GM21786 (cell line): ENCODE data around the gene POTEM.
"Not testable (repeated sequence)": the region's sequence is repeated elsewhere in the genome, so short reads cannot be mapped to it uniquely, and the experiment has no call there.

Source experiments
- ATAC-seq: cut with Tn5 transposase; IDR thresholded peaks from one replicate; pipeline ENCODE4 v1.9.1; 2021; ENCODE audit not compliant: unreplicated experiment

Gene POTEM

DNA sequence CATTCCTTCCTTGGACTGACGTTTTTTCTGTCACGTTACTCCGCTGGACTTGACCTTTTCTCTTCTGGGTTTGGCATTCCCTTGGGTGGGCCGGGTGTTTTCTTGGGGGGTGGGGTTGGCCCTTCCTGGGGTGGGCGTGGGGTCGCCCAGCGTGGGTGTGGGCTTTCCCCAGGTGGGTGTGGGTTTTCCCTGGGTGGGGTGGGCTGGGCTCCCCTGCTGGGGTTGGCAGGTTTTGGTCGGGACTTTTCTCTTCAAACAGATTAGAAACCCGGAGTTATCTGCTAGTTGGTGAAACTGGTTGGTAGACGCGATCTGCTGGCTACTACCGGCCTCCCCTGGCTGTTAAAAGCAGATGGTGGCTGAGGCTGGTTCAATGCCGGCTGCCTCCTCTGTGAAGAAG, at the start of gene POTEM:
POTEM (plus strand) TSS at position 301 of the 400 bp plus-strand sequence; CDS start at position 353, 52 bp downstream.
- ATAC-seq = not testable (repeated sequence)

DNA sequence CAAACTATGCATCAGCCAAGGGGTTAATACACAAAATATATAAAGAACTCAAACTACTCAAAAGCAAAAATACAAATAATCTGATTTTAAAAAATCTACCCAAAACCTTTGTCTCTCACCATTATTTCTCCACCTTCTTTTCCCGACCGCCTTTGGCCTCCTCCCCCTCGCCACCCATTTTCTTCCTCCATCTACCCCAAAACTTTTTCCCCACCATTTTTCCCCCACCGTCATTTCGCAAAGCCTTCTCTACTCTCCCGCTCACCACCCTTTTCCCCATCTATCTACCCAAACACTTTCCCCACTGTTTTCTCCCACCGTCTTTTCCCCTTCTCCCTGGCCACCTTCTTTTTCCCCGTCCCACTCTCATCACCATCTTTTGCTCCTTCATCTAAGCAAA, 48.9 kb upstream of the POTEM start:
- ATAC-seq = not testable (repeated sequence)

DNA sequence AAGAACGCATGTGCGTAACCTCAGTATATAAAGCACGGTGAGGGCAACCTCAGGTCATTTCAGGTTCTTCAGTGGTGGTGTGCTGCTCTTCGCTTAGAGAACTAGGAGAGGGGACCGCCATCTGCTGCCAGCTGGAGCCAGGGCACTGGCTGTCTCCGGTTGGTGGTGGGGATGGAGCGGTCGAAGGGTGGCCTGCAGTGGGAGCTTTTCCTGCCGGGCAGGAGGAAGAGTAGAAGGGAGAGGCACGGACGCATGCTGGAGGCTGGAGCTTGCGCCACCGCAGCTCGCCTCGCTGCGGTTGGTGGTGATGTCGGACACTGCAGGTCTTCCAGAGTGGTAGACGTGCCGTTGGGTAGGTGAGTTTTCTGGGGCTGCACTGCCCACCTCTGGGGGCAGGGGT, 47.2 kb upstream of the POTEM start:
- not testable (repeated sequence) for ATAC-seq

DNA sequence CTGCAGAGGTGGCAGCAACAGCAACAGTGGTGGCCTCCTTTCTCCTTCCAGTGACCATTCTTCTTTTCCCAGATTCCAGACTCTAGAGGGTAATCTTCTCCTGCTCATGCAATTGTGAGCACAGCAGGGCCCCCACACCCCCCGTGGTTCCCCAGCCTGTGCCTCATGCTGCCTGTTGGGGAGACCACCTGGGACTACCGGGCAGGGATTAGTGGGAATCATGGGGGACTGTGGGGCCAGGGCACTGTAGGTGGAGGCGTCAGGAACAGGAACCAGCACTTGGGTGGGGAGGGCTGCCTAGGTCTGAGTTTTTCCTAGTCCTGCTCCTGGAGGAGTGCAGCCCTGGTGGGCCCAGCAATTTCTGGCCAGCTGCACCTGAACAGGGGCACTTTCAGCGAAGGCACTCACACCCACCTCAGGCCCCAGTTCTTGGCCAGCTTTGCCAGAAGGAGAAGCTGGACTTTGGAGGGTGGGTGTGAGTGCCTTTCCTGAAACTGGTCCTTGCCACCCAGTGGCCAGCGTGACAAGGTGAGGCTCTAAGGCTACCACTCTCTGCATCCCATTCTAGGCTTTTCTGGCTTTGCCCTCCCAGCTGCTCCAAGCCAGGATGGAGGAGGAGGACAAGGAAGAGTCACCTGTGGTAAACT, 46.1 kb upstream of the POTEM start:
- not testable (repeated sequence) for ATAC-seq

DNA sequence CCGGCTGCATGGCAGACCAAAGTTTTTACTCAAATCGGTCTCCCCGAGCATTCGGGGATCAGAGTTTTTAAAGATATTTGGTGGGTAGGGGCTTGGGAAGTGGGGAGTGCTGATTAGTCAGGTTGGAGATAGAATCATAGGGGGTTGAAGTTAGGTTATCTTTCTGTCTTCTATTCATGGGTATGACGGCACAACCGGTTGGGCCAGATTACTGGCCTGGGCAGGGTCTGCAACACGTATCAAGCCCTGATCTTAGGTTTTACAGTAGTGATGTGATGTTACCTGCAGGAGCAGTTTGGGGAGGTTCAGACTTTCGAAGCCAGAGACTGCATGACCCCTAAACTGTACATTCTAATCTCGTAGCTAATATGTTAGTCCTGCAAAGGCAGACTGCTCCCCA, 30.4 kb upstream of the POTEM start:
- not testable (repeated sequence) for ATAC-seq

DNA sequence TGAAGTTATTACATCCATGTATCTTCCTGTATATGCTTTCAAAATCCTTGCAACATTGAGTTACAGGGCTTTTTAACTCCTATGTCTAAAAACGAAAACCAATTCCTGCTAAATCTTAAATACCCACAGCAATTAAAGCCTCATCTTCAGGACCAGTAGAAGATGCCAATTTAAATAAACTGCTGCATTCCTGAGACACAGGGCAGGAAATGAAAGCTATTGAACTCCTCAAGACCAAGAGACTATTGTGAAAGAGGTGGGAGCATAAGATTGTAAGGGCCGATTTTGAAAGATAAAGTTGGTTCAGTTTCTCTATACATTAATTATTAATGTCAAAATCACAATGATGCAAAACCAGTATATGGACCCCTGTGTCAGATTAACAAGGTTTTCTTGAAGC, 28.5 kb upstream of the POTEM start:
- not testable (repeated sequence) for ATAC-seq

DNA sequence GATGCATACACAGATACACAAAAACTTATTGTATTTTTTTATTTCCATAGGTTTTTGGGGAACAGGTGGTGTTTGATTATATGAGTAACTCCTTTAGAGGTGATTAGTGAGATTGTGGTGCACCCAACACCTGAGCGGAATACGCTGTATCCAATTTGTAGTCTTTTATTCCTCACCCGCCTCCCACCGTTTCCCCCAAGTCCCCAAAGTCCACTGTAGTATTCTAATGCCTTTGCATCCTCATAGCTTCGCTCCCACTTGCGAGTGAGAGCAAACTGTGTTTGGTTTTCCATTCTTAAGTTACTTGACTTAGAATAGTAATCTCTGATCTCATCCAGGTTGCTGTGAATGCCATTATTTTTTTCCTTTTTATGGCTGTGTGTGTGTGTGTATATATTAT, 17.3 kb upstream of the POTEM start:
- ATAC-seq = not testable (repeated sequence)

DNA sequence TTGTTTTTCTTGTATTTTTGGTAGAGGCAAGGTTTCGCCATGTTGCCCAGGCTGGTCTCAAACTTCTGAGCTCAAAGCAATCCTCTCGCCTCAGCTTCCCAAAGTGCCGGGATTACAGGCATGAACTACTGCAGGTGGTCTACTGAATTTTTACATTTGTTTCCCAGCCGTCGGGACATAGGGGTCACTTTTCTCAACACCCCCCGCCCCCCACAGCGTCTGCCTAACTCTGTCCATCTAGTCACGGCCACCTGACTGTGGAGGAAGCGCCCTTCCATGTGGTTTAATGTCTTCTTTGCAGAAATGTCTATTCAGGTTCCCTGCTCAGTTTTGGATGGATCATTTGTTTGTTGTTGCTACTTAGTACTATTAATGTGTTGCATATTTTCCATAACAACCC, 14.1 kb upstream of the POTEM start:
- ATAC-seq = not testable (repeated sequence)

DNA sequence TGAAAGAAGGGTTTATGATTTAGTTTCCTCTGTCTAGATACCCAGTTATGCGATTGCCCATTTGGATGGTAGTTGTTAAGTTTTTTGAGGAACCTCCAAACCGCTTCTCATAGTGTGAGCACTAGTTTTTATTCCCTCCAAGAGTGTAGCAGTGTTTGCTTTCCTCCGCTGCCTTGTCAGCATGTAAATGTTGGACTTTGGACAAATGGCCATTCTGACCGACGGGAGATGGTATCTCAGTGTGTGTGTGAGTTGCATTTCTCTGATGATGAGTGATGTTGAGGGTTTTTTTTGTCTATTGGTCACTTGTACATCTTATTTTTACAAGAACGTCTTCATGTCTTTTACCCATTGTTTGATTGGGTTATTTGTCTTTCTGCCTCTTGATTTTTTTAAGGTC, 11.4 kb upstream of the POTEM start:
- ATAC-seq = not testable (repeated sequence)

DNA sequence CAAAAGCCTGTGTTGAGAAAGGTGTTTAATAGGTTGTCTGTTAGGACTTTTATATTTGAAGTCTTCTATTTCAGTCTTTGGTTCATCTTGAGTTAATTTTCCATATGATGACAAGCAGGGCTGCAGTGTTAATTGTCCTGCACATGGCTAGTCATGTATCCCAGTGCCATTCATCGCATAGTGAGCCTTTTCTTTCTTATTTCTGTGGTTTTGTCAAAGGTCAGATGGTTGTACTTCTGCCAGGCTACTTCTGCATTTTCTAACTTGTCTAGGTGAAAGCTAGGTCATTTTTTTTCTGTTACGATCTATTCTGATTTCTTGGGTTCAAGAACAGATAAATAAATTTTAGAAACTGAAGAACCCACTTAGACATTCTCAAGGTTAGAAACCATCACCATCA, 5.7 kb upstream of the POTEM start:
- ATAC-seq = not testable (repeated sequence)

DNA sequence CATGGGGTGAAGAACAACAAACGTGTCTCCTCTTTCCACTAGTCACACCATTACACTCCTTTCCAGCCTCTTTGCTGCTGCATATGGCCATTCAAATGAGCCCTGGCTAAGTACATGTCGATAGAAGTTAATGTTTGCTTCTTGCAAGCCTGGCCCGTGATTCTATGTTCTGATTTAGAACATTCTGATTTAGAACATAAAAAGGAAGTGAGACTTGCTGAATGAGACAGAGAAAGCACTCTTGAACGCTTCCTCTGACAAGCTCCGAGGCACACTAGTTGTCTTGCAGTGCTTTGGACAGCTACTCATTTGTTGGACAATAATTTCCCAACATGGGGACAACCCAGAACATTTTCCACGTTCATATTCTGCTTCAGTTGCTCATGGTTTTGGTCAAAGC, 5.1 kb upstream of the POTEM start:
- not testable (repeated sequence) for ATAC-seq

DNA sequence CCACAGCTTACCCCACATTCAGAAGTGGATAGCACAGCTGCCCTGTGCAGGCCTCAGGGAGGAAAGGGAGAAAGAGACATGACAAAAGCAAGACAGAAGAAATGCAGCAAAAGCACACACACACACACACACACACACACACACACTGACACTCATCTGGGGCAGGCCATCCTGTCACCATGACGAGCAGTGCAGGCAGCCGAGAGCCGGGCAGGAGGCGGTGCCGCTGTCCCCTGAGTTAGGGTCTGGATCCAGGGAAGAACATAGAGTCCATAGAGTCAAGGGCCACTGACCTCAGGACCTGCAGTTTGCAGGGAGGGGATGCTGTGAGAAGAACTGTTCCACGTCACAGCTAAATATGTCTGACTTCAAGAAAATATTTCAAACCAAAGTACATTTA, 4.0 kb upstream of the POTEM start:
- not testable (repeated sequence) for ATAC-seq

DNA sequence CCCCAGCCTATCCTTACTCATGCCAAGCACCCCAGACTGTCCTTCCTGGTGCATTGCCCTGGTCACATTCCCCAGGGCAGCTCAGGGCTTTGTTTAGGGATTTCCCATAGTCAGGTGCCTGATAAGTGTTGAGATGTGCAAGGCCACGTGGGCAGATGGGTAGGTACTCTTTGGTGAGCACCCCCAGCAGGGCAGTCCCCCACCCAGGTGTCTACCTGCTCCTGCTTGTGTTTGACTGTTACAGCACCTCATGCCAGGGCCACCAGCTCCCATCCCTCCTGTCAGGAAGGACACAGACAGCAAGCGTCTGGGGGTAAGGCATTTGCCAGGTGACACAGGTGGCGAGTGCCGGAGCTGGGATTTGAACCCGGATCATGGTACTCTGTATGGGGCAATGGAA, 2.4 kb upstream of the POTEM start:
- not testable (repeated sequence) for ATAC-seq

DNA sequence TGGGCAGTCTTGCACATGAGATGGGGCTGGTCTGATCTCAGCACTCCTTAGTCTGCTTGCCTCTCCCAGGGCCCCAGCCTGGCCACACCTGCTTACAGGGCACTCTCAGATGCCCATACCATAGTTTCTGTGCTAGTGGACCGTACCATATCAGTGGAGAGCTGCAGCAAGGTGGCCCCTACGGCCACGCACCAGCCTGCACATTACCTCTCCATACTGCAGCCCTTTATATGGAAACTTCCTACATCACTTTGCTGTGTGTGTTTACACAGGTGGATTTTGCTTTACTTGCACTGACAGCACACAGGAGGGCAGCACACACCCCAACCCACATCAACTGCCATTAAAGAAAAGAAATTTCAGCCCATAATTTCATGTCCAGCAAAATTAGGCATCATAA, 35.3 kb downstream of the POTEM start:
- not testable (repeated sequence) for ATAC-seq

DNA sequence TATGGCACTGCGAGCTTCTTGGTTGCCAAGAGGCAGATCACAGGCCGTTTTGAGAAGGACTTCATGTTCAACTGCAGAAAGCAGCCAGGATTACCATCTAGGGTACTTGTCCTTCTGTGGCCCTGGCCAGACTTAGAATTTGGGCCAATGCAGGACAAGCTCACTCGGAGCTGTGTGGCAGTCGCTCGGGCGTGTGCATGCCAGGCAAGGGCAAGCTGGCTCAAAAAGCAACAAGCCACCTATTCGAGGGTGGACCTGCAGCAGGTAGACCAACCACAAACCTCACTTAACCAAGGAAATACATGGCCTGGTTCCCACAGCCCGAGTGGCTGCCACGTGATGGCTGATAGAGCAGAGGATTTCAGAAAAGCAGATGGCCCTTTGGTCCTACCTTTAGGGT, 39.3 kb downstream of the POTEM start:
- ATAC-seq = not testable (repeated sequence)

DNA sequence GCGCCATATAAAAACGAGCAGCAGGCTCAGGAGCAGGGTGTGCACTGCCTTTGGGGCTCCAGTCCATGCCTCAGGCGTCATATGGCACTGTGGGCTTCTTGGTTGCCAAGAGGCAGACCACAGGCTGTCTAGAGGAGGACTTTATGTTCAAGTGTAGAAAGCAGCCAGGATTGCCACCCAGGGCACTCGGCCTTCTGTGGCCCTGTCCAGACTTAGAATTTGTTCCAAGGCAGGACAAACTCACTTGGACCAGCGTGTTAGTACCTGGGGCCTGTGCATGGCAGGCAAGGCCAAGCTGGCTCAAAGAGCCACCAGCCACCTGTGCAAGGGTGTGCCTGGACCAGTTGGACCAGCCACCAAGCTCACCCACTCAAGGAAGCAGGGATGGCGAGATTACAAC, 40.4 kb downstream of the POTEM start:
- ATAC-seq = not testable (repeated sequence)

DNA sequence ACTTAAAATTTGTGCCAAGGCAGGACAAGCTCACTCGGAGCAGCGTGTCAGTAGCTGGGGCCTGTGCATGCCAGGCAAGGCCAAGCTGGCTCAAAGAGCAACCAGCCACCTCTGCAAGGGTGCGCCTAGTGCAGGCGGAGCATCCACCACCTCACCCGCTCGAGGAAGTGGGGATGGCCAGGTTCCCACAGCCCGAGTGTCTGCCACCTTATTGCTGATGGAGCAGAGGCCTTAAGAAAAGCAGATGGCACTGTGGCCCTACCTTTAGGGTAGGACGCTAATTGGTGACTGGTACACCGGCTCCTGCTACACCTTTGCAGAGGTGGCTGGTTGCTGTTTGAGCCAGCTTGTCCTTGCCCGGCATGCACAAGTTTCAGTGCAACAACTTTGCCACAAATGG, 43.8 kb downstream of the POTEM start:
- not testable (repeated sequence) for ATAC-seq

DNA sequence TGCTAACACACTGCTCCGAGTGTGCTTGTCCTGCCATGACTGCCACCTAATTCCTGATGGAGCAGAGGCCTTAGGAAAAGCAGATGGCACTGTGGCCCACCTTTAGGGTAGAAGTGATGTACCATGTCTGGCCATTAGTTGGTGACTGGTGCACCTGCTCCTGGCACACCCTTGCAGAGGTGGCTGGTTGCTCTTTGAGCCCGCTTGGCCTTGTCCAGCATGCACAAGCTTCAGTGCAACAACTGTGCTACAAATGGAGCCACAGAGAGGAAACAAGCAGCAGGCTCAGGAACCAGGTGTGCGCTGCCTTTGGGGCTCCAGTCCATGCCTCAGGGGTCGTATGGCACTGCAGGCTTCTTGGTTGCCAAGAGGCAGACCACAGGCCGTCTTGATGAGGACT, 44.5 kb downstream of the POTEM start:
- ATAC-seq = not testable (repeated sequence)

DNA sequence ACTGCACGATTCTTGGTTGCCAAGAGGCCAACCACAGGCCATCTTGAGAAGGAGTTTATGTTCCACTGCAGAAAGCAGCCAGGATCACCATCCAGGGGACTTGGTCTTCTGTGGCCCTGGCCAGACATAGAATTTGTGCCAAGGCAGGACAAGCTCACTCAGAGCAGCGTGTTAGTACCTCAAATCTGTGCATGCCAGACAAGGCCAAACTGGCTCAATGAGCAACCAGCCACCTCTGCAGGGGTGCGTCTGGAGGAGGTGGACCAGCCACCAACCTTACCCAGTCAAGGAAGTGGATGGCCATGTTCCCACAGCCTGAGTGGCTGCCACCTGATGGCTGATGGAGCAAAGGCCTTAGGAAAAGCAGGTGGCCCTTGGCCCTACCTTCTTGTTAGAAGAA, 48.0 kb downstream of the POTEM start:
- not testable (repeated sequence) for ATAC-seq

DNA sequence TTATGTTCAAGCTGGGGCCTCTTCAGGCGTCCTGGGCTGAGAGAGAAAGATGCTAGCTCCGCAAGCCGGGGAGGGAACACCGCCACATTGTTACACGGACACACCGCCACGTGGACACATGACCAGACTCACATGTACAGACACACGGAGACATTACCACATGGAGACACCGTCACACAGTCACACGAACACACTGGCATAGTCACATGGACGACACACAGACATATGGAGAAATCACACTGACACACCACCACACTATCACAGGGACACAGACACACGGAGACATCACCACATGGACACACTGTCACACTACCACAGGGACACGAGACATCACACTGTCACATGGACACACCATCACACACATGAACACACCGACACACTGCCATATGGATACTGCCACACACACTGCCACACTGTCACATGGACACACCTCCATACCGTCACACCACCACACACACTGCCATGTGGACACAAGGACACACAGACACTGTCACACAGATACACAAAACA, 57.9 kb downstream of the POTEM start:
- ATAC-seq = not testable (repeated sequence)

DNA sequence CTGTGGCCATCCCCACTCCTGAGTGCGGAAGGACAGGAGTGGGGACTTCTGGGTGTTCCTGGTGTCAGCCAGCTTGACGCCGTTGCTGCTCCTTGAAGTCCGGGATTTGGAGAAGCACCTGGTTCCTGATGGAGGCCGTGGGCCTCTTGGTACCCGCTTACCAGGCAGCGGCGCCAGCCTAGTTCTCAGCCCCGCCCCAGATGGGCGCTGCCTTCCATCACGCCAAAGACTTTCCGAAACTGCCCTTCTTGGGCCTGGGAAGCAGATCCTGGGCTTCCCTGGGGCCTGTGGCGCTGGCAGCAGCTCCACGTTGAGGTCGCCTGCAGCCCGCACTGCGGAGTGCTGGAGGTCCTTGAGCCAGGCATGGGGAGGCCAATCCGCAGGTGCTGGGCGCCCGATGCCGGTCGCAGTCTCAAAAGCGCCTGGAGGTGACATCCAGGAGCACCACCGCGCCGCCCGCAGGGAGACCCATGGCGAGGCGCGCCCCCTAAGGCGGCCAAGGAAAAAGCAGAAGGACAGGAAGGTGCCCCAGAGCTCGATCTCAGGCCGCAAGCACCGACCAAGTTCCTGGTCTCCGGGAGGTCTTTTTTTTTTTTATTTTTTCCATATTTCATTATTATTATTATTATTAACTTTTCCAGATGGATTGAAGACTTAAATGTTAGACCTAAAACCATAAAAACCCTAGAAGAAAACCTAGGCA, 59.6 kb downstream of the POTEM start:
- not testable (repeated sequence) for ATAC-seq

DNA sequence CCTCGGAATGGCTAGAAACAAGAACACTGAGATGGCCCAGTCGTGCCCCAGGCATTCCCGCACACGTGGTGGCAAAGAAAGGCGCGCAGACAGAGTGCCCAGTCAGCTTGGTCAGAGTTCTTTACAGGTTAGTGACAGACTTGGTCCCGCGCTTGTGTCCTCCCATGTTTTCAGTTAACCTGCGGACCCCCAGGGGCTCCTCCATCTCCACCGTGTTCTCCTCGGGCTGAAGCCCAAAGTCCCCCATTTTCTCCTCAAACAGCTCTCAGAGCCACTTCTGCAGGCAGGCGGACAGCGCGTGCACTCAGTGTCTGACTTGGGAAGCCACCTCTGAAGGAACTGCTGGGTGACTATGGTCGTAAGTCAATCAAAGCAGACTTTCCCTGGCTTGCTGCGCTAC, 60.7 kb downstream of the POTEM start:
- ATAC-seq = not testable (repeated sequence)
